GM12872 (cell line): ENCODE results near the gene PBX2.

Experiments used
- TF ChIP-seq, protein P1 (sequence below): IDR thresholded peaks from 3 replicates; pipeline ENCODE4 v1.5.1; 2011; ENCODE audit warnings: low read depth, mild to moderate bottlenecking, low read length, moderate library complexity; ENCODE audit not compliant: insufficient read depth

PBX2 gene

DNA sequence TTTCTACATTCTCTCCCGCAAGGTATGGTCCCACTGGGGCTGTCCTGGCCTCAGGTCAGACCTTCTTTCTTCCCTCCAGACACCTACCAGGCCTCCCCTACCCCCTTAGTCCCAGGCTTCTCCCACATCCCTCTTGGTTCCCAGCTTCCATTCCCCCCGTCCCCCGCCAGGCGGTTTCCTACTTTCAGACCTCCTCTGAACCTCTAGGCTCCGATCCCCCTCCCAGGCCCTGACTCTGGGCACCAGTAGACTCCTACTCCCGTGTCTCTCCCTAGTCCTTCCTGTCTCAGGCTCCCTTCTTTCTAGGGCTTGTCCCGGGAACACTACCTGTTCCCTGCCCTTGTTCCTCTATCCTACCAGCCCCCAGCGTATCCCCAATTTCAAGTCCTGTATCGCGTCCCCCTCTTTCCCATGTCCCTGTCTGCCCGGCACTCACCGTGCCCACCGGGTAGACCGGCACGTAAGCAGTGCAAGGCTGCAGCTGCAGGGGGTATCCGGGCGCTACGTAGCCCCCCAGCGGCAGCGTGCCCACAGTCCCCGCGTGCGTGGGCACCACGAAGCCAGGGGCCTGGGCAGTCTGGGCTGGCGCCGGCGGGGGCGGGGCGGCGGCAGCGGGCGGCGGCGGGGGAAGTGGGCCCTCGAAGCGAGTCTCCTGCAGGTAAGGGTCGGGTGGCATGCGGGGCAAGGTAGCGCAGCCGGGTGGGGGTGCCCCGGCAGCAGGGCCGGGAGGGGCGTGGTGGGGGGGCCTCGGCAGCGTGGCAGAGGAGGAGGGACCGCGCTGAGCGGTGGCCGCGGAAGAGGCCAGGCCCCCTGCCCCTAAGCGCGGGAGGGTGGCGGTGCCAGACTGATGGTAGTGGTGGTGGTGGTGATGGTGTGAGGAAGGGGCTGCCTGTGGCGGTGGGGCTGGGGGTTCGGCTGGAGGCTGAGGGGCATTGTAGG is 39.8 kb downstream of the PBX2 start:
- TF ChIP-seq, protein P1, sequence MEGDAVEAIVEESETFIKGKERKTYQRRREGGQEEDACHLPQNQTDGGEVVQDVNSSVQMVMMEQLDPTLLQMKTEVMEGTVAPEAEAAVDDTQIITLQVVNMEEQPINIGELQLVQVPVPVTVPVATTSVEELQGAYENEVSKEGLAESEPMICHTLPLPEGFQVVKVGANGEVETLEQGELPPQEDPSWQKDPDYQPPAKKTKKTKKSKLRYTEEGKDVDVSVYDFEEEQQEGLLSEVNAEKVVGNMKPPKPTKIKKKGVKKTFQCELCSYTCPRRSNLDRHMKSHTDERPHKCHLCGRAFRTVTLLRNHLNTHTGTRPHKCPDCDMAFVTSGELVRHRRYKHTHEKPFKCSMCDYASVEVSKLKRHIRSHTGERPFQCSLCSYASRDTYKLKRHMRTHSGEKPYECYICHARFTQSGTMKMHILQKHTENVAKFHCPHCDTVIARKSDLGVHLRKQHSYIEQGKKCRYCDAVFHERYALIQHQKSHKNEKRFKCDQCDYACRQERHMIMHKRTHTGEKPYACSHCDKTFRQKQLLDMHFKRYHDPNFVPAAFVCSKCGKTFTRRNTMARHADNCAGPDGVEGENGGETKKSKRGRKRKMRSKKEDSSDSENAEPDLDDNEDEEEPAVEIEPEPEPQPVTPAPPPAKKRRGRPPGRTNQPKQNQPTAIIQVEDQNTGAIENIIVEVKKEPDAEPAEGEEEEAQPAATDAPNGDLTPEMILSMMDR: no peak

DNA sequence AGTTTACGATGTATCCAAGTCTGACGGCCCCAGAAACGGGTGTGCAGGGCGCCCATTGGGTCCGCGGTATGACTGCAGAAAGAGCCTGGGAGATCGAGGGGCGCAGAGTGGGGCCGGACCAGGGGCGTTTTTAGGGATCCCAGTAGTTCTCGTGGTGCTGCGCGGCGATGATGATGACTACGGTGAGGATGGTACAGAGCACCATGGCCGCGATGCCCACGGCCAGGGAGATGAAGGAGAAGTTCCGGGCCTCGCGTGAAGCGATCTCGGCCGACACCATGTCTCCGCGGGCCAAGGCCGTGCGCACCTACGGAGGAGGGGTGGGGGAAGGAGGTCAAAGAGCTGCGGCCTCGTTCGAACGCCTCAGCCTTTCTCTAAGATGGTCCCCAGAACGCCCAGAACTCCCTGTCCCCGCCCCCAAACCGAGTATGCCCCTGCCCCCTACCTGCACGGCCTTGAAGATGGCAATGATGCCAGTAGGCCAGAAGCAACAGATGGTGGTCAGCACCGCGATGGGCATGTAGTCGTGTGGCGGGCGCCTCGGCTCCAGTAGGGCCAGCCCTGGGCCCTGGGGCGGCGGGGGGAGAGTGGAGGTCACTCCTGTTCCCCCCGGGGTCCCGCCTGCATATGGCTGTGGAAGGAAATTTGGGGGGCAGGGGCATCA is 40.8 kb downstream of the PBX2 start:
- TF ChIP-seq, protein P1: no peak

DNA sequence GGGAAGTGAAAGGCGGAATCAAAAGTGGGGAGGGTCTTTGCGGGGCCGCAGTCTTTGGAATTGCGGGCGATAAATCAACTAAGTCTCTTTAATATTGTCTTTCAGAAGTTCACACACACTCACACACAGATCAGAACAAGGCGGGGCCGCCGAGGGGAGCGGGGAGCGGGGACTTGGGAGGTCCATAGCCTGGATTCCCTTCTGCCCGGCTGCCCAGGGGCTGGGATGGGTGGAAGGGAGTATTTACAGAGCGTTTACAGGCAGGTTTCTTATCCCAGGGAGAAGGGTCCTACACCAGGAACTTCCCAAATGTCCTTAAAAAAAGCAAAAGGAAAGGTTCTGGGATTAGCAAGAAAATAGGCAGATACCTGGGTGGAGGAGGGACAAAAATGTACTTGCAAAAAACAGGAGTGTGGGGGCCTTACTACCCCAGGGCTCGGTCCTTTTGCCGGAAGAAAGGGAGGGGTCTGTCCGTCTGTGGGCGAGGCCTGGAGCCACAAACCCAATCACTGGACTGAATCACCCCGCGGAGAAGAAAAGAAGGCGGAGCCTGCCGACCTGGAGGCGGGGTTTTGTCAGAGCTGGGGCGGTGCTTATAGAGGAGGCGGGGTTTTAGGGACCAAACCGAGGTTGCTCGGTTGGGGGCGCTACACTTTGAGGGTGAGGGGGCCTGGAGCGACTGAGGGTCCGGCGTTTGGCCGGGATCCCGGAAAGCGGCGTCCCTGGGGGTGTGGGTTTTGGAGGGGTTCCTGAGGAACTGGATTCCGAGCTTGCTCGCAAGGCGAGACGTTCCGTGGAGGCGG is 41.5 kb downstream of the PBX2 start:
- TF ChIP-seq, protein P1: peak; percentile 22; the same call in 1 of the 3 replicates

DNA sequence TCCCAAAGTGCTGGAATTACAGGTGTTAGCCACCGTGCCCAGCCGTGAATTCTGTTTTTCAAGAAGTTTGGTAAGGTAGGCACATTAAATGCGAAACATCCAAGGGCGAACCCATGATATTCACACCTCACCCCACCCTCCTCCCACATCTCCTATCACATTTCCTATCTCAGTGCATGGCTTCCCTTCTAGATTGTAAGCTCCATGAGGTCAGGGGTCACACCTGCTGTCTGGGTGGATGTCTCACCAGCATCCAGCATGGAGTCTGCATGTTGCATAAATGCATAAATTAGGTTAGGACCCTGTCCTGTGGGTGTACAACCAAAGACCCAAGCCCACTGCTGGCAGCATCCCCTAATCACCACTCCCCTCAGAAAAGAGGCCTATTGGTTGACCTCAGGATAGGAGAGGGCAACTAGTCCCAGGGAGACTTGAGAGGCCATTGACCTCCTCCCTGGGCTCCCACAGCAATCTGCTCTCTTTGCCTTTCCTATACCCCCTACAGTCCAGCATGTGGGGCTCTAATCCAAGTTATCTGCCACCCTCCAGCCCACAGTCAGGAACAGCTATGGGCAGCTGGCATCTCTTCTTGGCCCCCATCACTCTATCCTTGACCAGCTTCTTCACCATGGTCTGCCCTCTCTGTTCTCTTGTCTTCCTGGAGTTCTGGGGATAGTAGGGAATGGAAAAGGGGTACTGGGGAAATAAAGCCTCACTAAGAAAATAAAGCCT is 42.4 kb downstream of the PBX2 start:
- TF ChIP-seq, protein P1: no peak; the same call in 2 of the 3 replicates

DNA sequence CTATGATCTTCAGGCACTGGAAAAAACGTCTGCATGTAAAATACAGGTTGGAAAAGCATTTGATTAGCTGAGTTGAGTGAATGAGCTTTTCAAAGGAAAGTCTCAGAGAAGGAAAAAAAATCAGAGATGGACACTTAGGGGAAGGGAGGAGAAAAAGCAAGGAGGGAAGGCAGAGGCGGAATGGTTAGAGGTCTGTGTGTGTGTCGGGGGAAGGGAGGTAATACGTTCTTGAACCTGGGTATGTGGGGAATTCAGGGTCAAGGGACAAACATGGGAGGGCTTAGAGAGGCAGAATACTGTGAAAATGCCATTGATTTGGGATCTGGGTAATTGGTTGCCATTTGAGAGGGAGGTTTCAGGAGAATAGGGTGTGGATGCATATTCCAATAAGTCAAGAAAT is 43.3 kb downstream of the PBX2 start:
- TF ChIP-seq, protein P1: no peak

DNA sequence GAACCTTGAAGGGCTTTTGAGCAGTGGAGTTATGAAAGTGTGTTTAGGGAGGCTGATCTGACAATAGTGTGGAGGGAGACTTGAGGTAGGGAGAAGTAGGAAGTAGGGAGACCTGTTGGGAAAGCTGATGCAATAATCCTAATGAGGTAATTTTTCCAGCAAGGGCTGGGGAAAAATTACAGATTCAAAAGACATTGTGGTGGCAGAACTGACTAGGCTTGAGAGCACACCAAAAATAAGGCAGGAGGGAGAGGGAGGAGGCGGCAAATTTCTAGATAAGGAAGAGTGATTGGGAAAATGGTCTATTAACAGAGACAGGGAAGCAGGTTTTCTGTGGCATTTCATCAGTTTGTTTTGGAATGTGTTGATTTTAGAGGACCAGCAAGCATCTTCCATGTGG is 43.7 kb downstream of the PBX2 start:
- TF ChIP-seq, protein P1: no peak
